WTC11 (cell line): Measurements from ENCODE around the gene ZNF385A. TPM values are rescaled to one million over a fixed set of nuclear protein-coding genes. Genes with fewer than 3 reads are reported as not detected.

Source experiments
- ATAC-seq: fragments of 200-7000 bp; cut with Tn5 transposase; 2 replicates; pipeline ENCODE4 v1.10.0; 2021; ENCODE audit warnings: mild to moderate bottlenecking, moderate library complexity
- CTCF ChIA-PET: fragments of 300-600 bp; sonication (Branson Sonifier 250); formaldehyde crosslinking; loops from one replicate; lab custom pipeline; 2021; ENCODE audit warnings: antibody characterized with exemption; lab: Charles Lee
- POLR2A ChIA-PET: fragments of 350-600 bp; sonication (Branson Sonifier 250); formaldehyde crosslinking; loops from one replicate; lab custom pipeline; 2021; ENCODE audit warnings: antibody characterized with exemption; lab: Charles Lee
- DNase-seq: peaks from one replicate; pipeline ENCODE4 v3.0.0; 2021; ENCODE audit warnings: low spot score
- H3K27ac Mint-ChIP-seq: 2 replicates; pipeline ENCODE4 v1.8.0; 2021; ENCODE audit warnings: mixed read lengths
- H3K27me3 Mint-ChIP-seq: 2 replicates; pipeline ENCODE4 v1.8.0; 2021; ENCODE audit warnings: low read depth, mild to moderate bottlenecking, moderate library complexity, mixed read lengths
- H3K36me3 Mint-ChIP-seq: 2 replicates; pipeline ENCODE4 v1.8.0; 2021; ENCODE audit warnings: mixed read lengths
- H3K4me1 Mint-ChIP-seq: 2 replicates; pipeline ENCODE4 v1.8.0; 2022; ENCODE audit warnings: mixed read lengths
- H3K4me3 Mint-ChIP-seq: 2 replicates; pipeline ENCODE4 v1.8.0; 2021; ENCODE audit warnings: mild to moderate bottlenecking, moderate library complexity, mixed read lengths
- H3K9me3 Mint-ChIP-seq: 2 replicates; pipeline ENCODE4 v1.8.0; 2021; ENCODE audit warnings: mixed read lengths
- ATF3 ChIP-seq: sonication (generic); formaldehyde crosslinking; conservative IDR thresholded peaks from 2 replicates; pipeline ENCODE4 v1.8.1; 2022; ENCODE audit warnings: mild to moderate bottlenecking, missing genetic modification reagents
- CREB1 ChIP-seq: sonication (generic); formaldehyde crosslinking; IDR thresholded peaks from 2 replicates; pipeline ENCODE4 v1.8.0; 2023; ENCODE audit warnings: mild to moderate bottlenecking, missing genetic modification reagents
- E2F1 ChIP-seq: sonication (generic); formaldehyde crosslinking; IDR thresholded peaks from 2 replicates; pipeline ENCODE4 v1.8.0; 2022; ENCODE audit warnings: mild to moderate bottlenecking, missing genetic modification reagents
- FOXJ3 ChIP-seq: sonication (generic); formaldehyde crosslinking; IDR thresholded peaks from 2 replicates; pipeline ENCODE4 v1.9.0; 2021; ENCODE audit warnings: missing genetic modification reagents, mild to moderate bottlenecking, borderline replicate concordance
- FOXK1 ChIP-seq: sonication (generic); formaldehyde crosslinking; IDR thresholded peaks from 2 replicates; pipeline ENCODE4 v1.8.0; 2022; ENCODE audit warnings: mild to moderate bottlenecking, moderate library complexity, missing genetic modification reagents
- FOXP4 ChIP-seq: sonication (generic); formaldehyde crosslinking; IDR thresholded peaks from 2 replicates; pipeline ENCODE4 v1.8.0; 2022; ENCODE audit warnings: mild to moderate bottlenecking, missing genetic modification reagents
- MYBL2 ChIP-seq: sonication (generic); formaldehyde crosslinking; IDR thresholded peaks from 2 replicates; pipeline ENCODE4 v1.8.1; 2023; ENCODE audit warnings: mild to moderate bottlenecking, moderate library complexity, missing genetic modification reagents
- NFE2L1 ChIP-seq: sonication (generic); formaldehyde crosslinking; IDR thresholded peaks from 2 replicates; pipeline ENCODE4 v1.8.1; 2023; ENCODE audit warnings: missing genetic modification reagents
- NFYB ChIP-seq: sonication (generic); formaldehyde crosslinking; conservative IDR thresholded peaks from 2 replicates; pipeline ENCODE4 v1.8.0; 2022; ENCODE audit warnings: low read depth, missing genetic modification reagents
- NR3C1 ChIP-seq: sonication (generic); formaldehyde crosslinking; conservative IDR thresholded peaks from 2 replicates; pipeline ENCODE4 v1.8.1; 2023; ENCODE audit warnings: low read depth, mild to moderate bottlenecking, missing genetic modification reagents
- RORB ChIP-seq: fragments of 250-450 bp; sonication (Bioruptor Pico); IDR thresholded peaks from 2 replicates; pipeline ENCODE4 v1.9.0; 2021; ENCODE audit warnings: mild to moderate bottlenecking
- SMAD3 ChIP-seq: sonication (generic); formaldehyde crosslinking; IDR thresholded peaks from 2 replicates; pipeline ENCODE4 v1.8.0; 2022; ENCODE audit warnings: missing genetic modification reagents, mild to moderate bottlenecking, borderline replicate concordance
- USF1 ChIP-seq: sonication (generic); formaldehyde crosslinking; IDR thresholded peaks from 2 replicates; pipeline ENCODE4 v1.8.0; 2022; ENCODE audit warnings: mild to moderate bottlenecking, missing genetic modification reagents
- USF2 ChIP-seq: sonication (generic); formaldehyde crosslinking; IDR thresholded peaks from 2 replicates; pipeline ENCODE4 v1.8.1; 2023; ENCODE audit warnings: mild to moderate bottlenecking, missing genetic modification reagents, moderate library complexity
- ZNF121 ChIP-seq: sonication (generic); formaldehyde crosslinking; IDR thresholded peaks from 2 replicates; pipeline ENCODE4 v1.8.0; 2023; ENCODE audit warnings: missing genetic modification reagents
- ZNF232 ChIP-seq: sonication (generic); formaldehyde crosslinking; IDR thresholded peaks from 2 replicates; pipeline ENCODE4 v1.8.0; 2022; ENCODE audit warnings: mild to moderate bottlenecking, missing genetic modification reagents
- ZNF512 ChIP-seq: sonication (generic); formaldehyde crosslinking; IDR thresholded peaks from 2 replicates; pipeline ENCODE4 v1.8.1; 2022; ENCODE audit warnings: missing genetic modification reagents, borderline replicate concordance
- ZNF532 ChIP-seq: fragments of 250-450 bp; sonication (Bioruptor Pico); IDR thresholded peaks from 2 replicates; pipeline ENCODE4 v1.9.0; 2021; ENCODE audit warnings: mild to moderate bottlenecking, borderline replicate concordance
- ZSCAN18 ChIP-seq: fragments of 250-450 bp; sonication (Bioruptor Pico); IDR thresholded peaks from 2 replicates; pipeline ENCODE4 v2.1.2; 2022; ENCODE audit warnings: mild to moderate bottlenecking, moderate library complexity
- total RNA-seq: library from RNA; stranded (reverse); gene quantifications from 3 replicates; pipeline ENCODE4 v1.2.3, GENCODE V29; 2021

The ZNF385A gene
- total RNA-seq, 1 experiment from 2014 or later, result 23.5 TPM

- no peak for TF ChIP-seq ZNF532
- TF ChIP-seq ZSCAN18 (CRISPR knock-in tag), result no peak
- no peak for TF ChIP-seq MYBL2
- no peak for TF ChIP-seq SMAD3
- no peak for TF ChIP-seq USF1 (CRISPR knock-in tag)
- 0 out of 2 replicates have a peak, but pooled peaks have one; percentile 36 for TF ChIP-seq FOXK1 (CRISPR knock-in tag)
- no peak for TF ChIP-seq NR3C1 (CRISPR knock-in tag)
- TF ChIP-seq NFYB (CRISPR knock-in tag), result peak; percentile 93
Measured at GRCh38 chr12:54358945-54359761, 25.4 kb downstream of the ZNF385A start (continued).

- no peaks in the 10 kb centered on the region for H3K9me3 Mint-ChIP-seq
- CTCF ChIA-PET, result interaction anchor here (0.6 to 9.1 kb wide), 30 partner anchors 9 to 664 kb away, joined by 3 to 200 read pairs (median 6); partner anchors contain the start of genes CBX5, COPZ1, HNRNPA1 and HOXC5
- no peak for ATAC-seq
- no peak for TF ChIP-seq ATF3 (CRISPR knock-in tag)
- no peak for TF ChIP-seq FOXJ3
- no peak for TF ChIP-seq ZNF232
- no peak for TF ChIP-seq RORB (CRISPR knock-in tag)
- TF ChIP-seq CREB1 (CRISPR knock-in tag), result no peak
- TF ChIP-seq ZNF121, result no peak
- no peak for TF ChIP-seq FOXK1 (CRISPR knock-in tag)
- TF ChIP-seq NFE2L1 (CRISPR knock-in tag), result no peak
- TF ChIP-seq ZSCAN18 (CRISPR knock-in tag), result no peak
- TF ChIP-seq FOXP4 (CRISPR knock-in tag), result no peak
- TF ChIP-seq ZNF512 (CRISPR knock-in tag), result no peak
- TF ChIP-seq USF2, result no peak
- no peak for TF ChIP-seq E2F1 (CRISPR knock-in tag)
Measured at GRCh38 chr12:54358191-54358944, 26.2 kb downstream of the ZNF385A start.

More at GRCh38 chr12:54358191-54358944, 26.2 kb downstream of the ZNF385A start:
- Mint-ChIP-seq H3K4me3 (no peak overlapping the region), H3K4me1 (peaks cover 10% of the 10 kb centered on the region), H3K27me3 (peaks cover 4% of the 10 kb centered on the region), H3K27ac (no peak overlapping the region), H3K36me3 (no peaks in the 10 kb centered on the region)
- POLR2A ChIA-PET, result interaction anchor here (0.7 to 4.2 kb wide), 11 partner anchors 16 to 150 kb away, joined by 3 to 40 read pairs (median 4); partner anchors contain the start of genes CBX5, COPZ1, HNRNPA1 and NFE2
- no peak for DNase-seq
